H9 (cell line): ENCODE data around the gene BCL2L1. TPM values are rescaled to one million over a fixed set of nuclear protein-coding genes. Genes with fewer than 3 reads are reported as not detected.

Experiments
- DNase-seq: peaks from one replicate; pipeline ENCODE4 v3.0.0-alpha.2; 2017
- H2AFZ ChIP-seq: one replicate; pipeline ENCODE4 v1.6.1; 2013; ENCODE audit warnings: mild to moderate bottlenecking, low read length, control low read depth, moderate library complexity
- H2AK5ac ChIP-seq: 2 replicates; pipeline ENCODE4 v1.6.1; 2013; ENCODE audit warnings: low read length, control low read depth, mixed read lengths; ENCODE audit not compliant: insufficient read length
- H2BK120ac ChIP-seq: one replicate; pipeline ENCODE4 v1.6.1; 2013; ENCODE audit warnings: low read depth, mild to moderate bottlenecking, low read length, control low read depth, inconsistent platforms; ENCODE audit not compliant: poor library complexity, severe bottlenecking
- H2BK12ac ChIP-seq: 2 replicates; pipeline ENCODE4 v1.6.1; 2013; ENCODE audit warnings: low read length, control low read depth, mixed read lengths, low read depth; ENCODE audit not compliant: insufficient read length
- H2BK15ac ChIP-seq: 2 replicates; pipeline ENCODE4 v1.6.1; 2013; ENCODE audit warnings: low read depth, low read length, control low read depth
- H2BK20ac ChIP-seq: one replicate; pipeline ENCODE4 v1.6.1; 2013; ENCODE audit warnings: low read depth, mild to moderate bottlenecking, low read length, control low read depth, inconsistent platforms; ENCODE audit not compliant: poor library complexity, severe bottlenecking
- H2BK5ac ChIP-seq: 2 replicates; pipeline ENCODE4 v1.6.1; 2013; ENCODE audit warnings: low read length, control low read depth, mixed read lengths; ENCODE audit not compliant: insufficient read length
- H3K14ac ChIP-seq: 2 replicates; pipeline ENCODE4 v1.6.1; 2013; ENCODE audit warnings: low read length, control low read depth; ENCODE audit not compliant: insufficient read depth
- H3K18ac ChIP-seq: 2 replicates; pipeline ENCODE4 v1.6.1; 2013; ENCODE audit warnings: low read depth, mild to moderate bottlenecking, mixed read lengths, low read length, control low read depth; ENCODE audit not compliant: insufficient read length
- H3K23ac ChIP-seq: 2 replicates; pipeline ENCODE4 v1.6.1; 2013; ENCODE audit warnings: low read length, control low read depth, mixed read lengths, low read depth; ENCODE audit not compliant: insufficient read length
- H3K23me2 ChIP-seq: 2 replicates; pipeline ENCODE4 v1.6.1; 2013; ENCODE audit warnings: low read depth, mild to moderate bottlenecking, mixed read lengths, low read length, control low read depth; ENCODE audit not compliant: insufficient read length, poor library complexity, severe bottlenecking
- H3K27ac ChIP-seq: 2 replicates; pipeline ENCODE4 v1.5.1; 2013; ENCODE audit warnings: low read length, control low read depth, mixed read lengths, low read depth; ENCODE audit not compliant: insufficient read length
- H3K27me3 ChIP-seq: 2 replicates; pipeline ENCODE4 v1.6.1; 2013; ENCODE audit warnings: low read length, control low read depth, inconsistent platforms; ENCODE audit not compliant: insufficient read depth
- H3K4ac ChIP-seq: 2 replicates; pipeline ENCODE4 v1.6.1; 2013; ENCODE audit warnings: low read depth, mild to moderate bottlenecking, control low read depth, inconsistent platforms, low read length, moderate library complexity
- H3K4me1 ChIP-seq: 2 replicates; pipeline ENCODE4 v1.6.1; 2013; ENCODE audit warnings: low read length, control low read depth, inconsistent platforms; ENCODE audit not compliant: insufficient read depth
- H3K4me2 ChIP-seq: 2 replicates; pipeline ENCODE4 v1.6.1; 2013; ENCODE audit warnings: low read length, control low read depth, mixed read lengths; ENCODE audit not compliant: insufficient read length, insufficient read depth
- H3K56ac ChIP-seq: 2 replicates; pipeline ENCODE4 v1.6.1; 2013; ENCODE audit warnings: low read depth, mild to moderate bottlenecking, mixed read lengths, low read length, control low read depth; ENCODE audit not compliant: insufficient read length
- H3K79me1 ChIP-seq: 2 replicates; pipeline ENCODE4 v1.6.1; 2013; ENCODE audit warnings: low read depth, mild to moderate bottlenecking, moderate library complexity, low read length, control low read depth, inconsistent platforms; ENCODE audit not compliant: insufficient read depth, poor library complexity, severe bottlenecking
- H3K79me2 ChIP-seq: 2 replicates; pipeline ENCODE4 v1.6.1; 2013; ENCODE audit warnings: low read length, control low read depth, inconsistent platforms; ENCODE audit not compliant: insufficient read depth
- H3K9ac ChIP-seq: 2 replicates; pipeline ENCODE4 v1.6.1; 2013; ENCODE audit warnings: low read length, control low read depth, mixed read lengths; ENCODE audit not compliant: insufficient read length; ENCODE audit errors: extremely low read depth
- H3K9me3 ChIP-seq: one replicate; pipeline ENCODE4 v1.6.1; 2013; ENCODE audit warnings: low read depth, low read length, inconsistent platforms; ENCODE audit not compliant: control insufficient read depth
- H3T11ph ChIP-seq: one replicate; pipeline ENCODE4 v1.6.1; 2013; ENCODE audit warnings: mild to moderate bottlenecking, low read length, control low read depth, inconsistent platforms
- H4K20me1 ChIP-seq: one replicate; pipeline ENCODE4 v1.6.1; 2013; ENCODE audit not compliant: control insufficient read depth, insufficient read length, insufficient read depth
- H4K5ac ChIP-seq: 2 replicates; pipeline ENCODE4 v1.6.1; 2013; ENCODE audit warnings: low read depth, mild to moderate bottlenecking, mixed read lengths, low read length, control low read depth; ENCODE audit not compliant: insufficient read length
- H4K8ac ChIP-seq: replicated peaks from 2 replicates; pipeline ENCODE4 v1.6.1; 2013; ENCODE audit warnings: low read length, control low read depth, mixed read lengths, low read depth; ENCODE audit not compliant: insufficient read length
- H4K91ac ChIP-seq: 2 replicates; pipeline ENCODE4 v1.6.1; 2013; ENCODE audit warnings: low read depth, mild to moderate bottlenecking, moderate library complexity, mixed read lengths, low read length, control low read depth; ENCODE audit not compliant: insufficient read length
- H3K27ac Mint-ChIP-seq, 3 experiments: 2 replicates in 2 of 3; 3 replicates in 1 of 3; pipeline ENCODE4 v1.8.0; 2020 to 2021; ENCODE audit warnings: mixed read lengths in 3 of 3, mild to moderate bottlenecking in 1 of 3, moderate library complexity in 1 of 3
- H3K27me3 Mint-ChIP-seq: 2 replicates; pipeline ENCODE4 v1.8.0; 2021; ENCODE audit warnings: low read depth, mild to moderate bottlenecking, moderate library complexity, mixed read lengths
- H3K36me3 Mint-ChIP-seq, 3 experiments: 2 replicates in 2 of 3; 3 replicates in 1 of 3; pipeline ENCODE4 v1.8.0; 2020 to 2021; ENCODE audit warnings: low read depth in 3 of 3, mixed read lengths in 3 of 3; ENCODE audit not compliant: insufficient read depth in 1 of 3
- H3K4me1 Mint-ChIP-seq, 2 experiments: 2 replicates each; pipeline ENCODE4 v1.8.0; 2020; ENCODE audit warnings: mixed read lengths in 2 of 2
- H3K4me3 Mint-ChIP-seq, 2 experiments: 2 replicates in 1 of 2; 3 replicates in 1 of 2; pipeline ENCODE4 v1.8.0; 2020 to 2021; ENCODE audit warnings: mild to moderate bottlenecking in 2 of 2, mixed read lengths in 2 of 2, moderate library complexity in 1 of 2
- H3K9me3 Mint-ChIP-seq, 2 experiments: 2 replicates in 1 of 2; 3 replicates in 1 of 2; pipeline ENCODE4 v1.8.0; 2020; ENCODE audit warnings: mild to moderate bottlenecking in 2 of 2, mixed read lengths in 2 of 2, moderate library complexity in 1 of 2
- CTCF ChIP-seq: fragments of 200-600 bp; sonication (generic); conservative IDR thresholded peaks from 3 replicates; pipeline ENCODE4 v1.8.0; 2021; ENCODE audit warnings: antibody characterized with exemption, mild to moderate bottlenecking
- WGBS: extraction: QIAGEN DNeasy Blood & Tissue Kit; methylation state at CpG from one replicate; pipeline ENCODE4 v1.1.7; 2013; ENCODE audit warnings: missing lambda C conversion rate, low lambda C conversion rate, mixed read lengths; ENCODE audit not compliant: insufficient read length; ENCODE audit errors: extremely low coverage; 5-methylcytosine and 5-hydroxymethylcytosine counted together
- total RNA-seq: library from RNA; stranded (reverse); gene quantifications from 2 replicates; pipeline ENCODE4 v1.2.1, GENCODE V29; 2021

The BCL2L1 gene
- total RNA-seq, 1 experiment from 2014 or later: 105 TPM

DNA sequence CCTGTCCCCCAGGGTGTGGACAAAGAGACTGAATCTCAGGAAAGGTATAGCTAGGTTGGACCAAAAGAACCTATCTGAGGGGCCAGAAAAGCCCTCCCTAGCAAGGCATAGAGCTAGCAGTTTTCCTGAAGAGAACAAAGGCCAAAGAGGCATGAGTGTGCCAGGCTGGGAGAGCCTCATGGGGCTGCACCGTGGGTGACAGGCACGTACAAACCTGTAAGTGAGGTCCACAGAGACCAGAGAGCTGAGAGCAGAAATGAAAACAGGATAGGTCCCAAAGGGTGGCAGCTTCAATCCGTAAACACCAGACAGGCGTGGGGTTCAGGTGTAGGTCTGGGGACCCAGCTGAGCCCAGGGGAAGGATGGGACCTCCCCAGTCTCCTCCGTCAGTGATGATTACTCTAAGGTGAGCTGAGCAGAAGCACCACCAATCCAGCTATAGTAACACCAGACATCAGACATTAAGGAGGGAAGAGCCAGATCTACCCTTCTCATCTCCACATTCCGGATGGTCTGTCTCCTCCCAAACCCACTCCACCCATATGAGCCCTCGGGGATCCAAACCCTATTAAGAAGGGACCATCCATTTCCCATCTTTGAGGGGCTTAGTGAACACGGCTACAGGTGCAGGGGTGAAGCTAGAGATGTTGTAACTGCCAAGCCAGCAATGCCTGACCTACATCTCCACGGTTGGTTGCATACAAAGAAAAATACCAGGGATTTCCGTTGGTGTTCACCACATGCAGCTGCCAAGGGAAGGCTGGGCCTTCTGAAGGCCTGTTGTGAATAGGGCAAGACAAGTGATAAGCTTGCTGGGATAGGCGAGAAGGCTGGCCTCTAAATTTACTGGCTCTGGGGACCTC, 38.3 kb downstream of the BCL2L1 start:
- TF ChIP-seq CTCF: no peak
- no peak overlapping the region for H2BK120ac ChIP-seq
- H3K27me3 Mint-ChIP-seq: no peaks in the 10 kb centered on the region

More for the DNA sequence above, 38.3 kb downstream of the BCL2L1 start:
- H3K23me2 ChIP-seq: no peaks in the 10 kb centered on the region
- H3K18ac ChIP-seq: no peak overlapping the region
- H2AK5ac ChIP-seq: no peak overlapping the region
- H3K4ac ChIP-seq: no peak overlapping the region
- H3K79me2 ChIP-seq: no peaks in the 10 kb centered on the region
- no peak overlapping the region for H3K56ac ChIP-seq
- no peaks in the 10 kb centered on the region for H3K27me3 ChIP-seq
- no peak overlapping the region for H2BK15ac ChIP-seq
- no peak overlapping the region for H3K4me2 ChIP-seq
- no peak overlapping the region for H3K27ac ChIP-seq
- H2BK20ac ChIP-seq: no peak overlapping the region
- H4K91ac ChIP-seq: no peak overlapping the region
- Mint-ChIP-seq H3K36me3 (peaks cover 0 to 48% (median 32%) of the 10 kb centered on the region in 3 experiments; a peak in 5 of 7 replicates), H3K9me3 (no peaks in the 10 kb centered on the region), H3K4me3 (no peak overlapping the region), H3K4me1 (peaks cover 22 to 27% of the 10 kb centered on the region in 2 experiments), H3K27ac (peak overlapping the region in 1 of 3 experiments; percentile 89; a peak in 2 of 7 replicates)
- no peak overlapping the region for H4K8ac ChIP-seq
- H3K4me1 ChIP-seq: no peaks in the 10 kb centered on the region
- H4K20me1 ChIP-seq: no peaks in the 10 kb centered on the region
- no peak overlapping the region for H2AFZ ChIP-seq
- H2BK12ac ChIP-seq: no peak overlapping the region
- no peak overlapping the region for H3T11ph ChIP-seq
- WGBS: no CpG with 5 or more reads among the region's 11 CpGs
- H2BK5ac ChIP-seq: no peak overlapping the region
- no peak overlapping the region for H3K23ac ChIP-seq
- H4K5ac ChIP-seq: no peak overlapping the region
- H3K9me3 ChIP-seq: no peaks in the 10 kb centered on the region
- DNase-seq: no peak
- H3K9ac ChIP-seq: no peak overlapping the region
- H3K14ac ChIP-seq: no peak overlapping the region; the same call in 1 of the 2 replicates
- H3K79me1 ChIP-seq: peaks cover 2% of the 10 kb centered on the region
